ENCODE measurements around the gene RACGAP1.

The RACGAP1 gene

DNA sequence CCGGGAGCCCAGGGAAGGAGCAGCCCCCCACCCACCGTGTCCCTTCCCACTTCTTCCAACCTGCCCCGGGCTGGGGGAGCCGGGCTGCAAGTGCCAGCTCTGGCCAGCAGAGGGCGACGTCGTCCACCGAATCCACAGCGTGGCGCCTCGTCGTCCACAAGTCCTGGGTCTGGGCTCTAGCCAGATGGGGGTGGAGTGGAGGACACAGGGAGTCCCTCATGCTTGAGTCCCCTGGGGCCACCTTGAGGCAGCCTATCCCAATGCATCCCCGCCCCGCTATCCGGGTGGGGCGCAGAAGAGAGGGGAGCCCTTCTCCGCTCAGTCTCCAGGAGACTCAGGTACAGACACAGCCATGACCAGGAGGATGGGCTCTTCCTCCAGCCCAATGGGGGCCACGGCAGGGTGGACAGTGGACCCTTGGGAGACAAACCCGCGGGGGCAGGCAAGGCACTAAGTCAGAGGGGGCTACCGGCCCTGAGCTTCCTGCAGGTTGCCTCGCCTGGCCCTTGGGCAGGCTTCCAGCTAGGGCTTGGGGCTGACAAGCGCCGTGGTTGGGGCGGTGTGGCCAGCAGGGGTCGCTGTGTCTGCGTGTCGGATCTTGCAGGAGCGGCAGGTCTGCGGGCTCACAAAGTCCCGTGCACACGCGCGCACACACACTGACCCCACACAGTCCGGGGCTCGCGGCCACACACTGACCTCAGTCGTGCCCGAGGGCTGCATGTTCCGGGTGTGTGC lies 58.1 kb downstream of the RACGAP1 start:
- DNase-seq: peak; percentile 28 to 54

DNA sequence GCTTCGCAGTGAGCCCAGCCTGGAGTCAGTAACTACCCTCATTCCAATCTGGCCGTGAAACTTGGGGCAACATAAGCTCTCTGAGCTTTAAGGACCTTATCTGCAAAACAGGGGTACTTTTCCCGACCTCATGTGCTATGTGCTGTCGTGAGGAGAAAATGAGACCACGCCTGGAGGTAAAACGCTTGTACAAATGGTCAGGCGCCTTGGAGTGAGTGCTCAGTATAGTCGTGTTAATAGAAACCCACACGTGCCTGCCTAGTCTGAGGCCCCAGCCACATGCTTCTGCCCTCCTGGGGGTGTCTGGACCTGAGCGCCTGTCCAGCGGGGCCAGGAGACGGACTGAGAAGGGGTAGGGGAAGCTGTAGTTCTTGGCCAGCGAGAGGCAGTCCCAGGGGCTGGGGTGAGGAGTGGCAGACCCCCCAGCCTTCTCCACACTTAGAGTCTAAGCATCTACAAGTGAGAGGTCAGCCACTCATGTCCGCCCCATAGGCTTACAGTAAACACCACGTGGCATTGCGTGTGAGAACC lies 58.7 kb downstream of the RACGAP1 start:
- no peak for DNase-seq

DNA sequence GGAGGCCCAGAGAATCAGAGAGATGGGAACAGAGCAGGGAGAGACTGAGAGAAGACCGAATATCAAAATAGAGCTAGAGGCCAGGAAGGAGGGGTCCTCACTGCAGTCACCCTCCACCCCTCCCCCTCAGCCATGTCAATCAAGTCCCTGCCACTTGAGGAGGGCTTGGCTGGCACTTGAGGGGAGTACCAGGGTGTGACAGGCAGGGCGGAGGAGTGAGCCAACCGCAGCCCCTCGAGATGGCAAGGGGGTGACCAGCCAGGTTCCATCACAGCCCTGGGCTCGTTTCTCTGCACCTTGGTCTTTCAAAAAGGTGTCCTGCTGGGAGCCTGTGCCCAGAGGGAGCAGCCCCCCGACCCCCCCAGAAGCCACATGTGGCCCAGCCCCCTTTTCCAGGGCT lies 59.5 kb downstream of the RACGAP1 start:
- no peak for DNase-seq

DNA sequence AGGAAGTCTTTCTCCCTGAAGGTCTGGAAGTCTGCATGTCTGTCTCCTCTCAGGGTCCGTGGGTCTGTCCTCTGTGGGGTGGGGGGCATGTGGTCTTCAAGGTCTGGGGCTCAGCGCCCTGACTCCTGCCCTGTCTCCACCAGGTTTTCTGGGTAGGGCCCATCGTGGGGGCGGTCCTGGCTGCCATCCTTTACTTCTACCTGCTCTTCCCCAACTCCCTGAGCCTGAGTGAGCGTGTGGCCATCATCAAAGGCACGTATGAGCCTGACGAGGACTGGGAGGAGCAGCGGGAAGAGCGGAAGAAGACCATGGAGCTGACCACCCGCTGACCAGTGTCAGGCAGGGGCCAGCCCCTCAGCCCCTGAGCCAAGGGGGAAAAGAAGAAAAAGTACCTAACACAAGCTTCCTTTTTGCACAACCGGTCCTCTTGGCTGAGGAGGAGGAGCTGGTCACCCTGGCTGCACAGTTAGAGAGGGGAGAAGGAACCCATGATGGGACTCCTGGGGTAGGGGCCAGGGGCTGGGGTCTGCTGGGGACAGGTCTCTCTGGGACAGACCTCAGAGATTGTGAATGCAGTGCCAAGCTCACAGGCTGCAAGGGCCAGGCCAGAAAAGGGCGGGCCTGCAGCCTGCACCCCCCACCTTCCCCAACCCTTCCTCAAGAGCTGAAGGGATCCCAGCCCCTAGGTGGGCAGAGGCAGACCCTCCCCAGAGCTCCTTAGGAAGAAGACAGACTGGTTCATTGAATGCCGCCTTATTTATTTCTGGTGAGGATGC lies 60.3 kb downstream of the RACGAP1 start:
- no peak for DNase-seq

DNA sequence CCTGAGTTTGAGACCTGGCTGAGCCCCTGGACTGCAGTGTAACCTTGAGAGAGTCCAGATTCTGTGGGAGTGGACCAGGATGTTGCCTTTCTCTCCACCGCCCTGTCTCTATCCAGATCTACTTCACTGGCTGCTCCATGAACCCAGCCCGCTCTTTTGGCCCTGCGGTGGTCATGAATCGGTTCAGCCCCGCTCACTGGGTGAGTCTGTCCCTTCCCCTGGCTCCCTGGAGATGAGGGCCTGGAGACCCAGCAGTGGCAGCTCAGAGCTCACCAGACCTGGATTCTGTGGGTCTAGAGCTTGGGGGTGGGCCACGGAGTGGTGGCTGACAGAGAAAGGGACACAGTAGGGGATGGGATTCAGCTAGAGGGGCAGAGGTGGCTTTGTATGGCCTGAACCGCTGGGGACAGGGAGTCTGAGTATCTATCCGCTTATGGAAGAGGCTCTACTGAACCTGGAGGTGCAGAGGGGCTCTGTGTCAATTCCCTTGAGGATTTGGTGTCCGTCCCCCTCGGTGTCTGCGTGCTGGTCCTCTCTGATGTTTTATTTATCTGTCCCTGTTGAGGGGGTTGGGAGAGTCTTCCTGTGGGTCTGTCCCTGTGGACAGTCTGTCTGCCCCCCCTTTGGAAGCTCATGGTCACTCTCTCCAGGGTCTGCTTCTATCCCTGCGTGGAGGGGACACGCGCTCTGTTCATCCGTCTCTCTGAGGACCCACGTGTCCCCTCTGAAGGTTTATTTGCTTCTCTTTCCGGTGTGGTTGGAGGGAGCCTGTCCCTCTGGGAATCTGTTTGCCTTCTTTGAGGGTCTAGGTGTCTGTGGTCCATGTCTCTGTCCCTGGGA lies 61.1 kb downstream of the RACGAP1 start:
- DNase-seq: no peak

DNA sequence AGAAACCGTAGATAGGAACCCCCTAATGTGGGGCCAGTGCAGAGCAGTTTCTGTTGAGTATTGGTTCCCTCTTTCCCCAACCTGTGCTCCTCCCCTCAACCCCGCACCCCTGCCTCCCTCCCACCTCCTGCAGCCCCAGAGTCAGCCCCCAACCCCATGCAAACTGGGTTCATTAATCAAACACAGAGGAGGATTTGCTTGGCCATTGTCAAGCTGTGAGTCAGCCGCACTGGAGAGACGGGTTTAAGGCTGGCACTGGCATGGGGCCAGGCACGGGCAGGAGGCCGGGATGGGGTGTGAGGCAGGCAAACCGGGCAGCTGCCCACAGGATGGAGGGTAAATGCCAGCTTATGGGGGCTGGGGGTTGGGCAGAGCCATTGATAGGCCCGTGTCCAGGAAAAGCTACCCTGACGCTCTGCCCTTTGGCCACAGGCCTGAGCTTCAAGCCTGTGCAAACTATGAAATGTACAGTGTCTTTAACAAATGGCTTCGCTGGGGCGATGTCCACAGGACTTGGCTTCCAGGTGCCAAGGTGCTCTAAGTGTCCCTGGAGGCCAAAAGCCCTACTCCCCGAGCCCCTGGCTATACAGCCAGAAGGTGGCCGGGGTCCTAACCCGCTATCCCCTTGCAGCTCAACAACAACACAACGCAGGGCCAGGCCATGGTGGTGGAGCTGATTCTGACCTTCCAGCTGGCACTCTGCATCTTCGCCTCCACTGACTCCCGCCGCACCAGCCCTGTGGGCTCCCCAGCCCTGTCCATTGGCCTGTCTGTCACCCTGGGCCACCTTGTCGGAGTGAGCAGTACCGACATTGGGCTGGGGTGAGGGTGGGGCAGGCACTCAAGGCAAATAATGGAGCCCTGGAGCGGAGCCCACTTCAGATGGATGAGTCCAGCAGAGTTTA lies 62.2 kb downstream of the RACGAP1 start:
- no peak for DNase-seq

DNA sequence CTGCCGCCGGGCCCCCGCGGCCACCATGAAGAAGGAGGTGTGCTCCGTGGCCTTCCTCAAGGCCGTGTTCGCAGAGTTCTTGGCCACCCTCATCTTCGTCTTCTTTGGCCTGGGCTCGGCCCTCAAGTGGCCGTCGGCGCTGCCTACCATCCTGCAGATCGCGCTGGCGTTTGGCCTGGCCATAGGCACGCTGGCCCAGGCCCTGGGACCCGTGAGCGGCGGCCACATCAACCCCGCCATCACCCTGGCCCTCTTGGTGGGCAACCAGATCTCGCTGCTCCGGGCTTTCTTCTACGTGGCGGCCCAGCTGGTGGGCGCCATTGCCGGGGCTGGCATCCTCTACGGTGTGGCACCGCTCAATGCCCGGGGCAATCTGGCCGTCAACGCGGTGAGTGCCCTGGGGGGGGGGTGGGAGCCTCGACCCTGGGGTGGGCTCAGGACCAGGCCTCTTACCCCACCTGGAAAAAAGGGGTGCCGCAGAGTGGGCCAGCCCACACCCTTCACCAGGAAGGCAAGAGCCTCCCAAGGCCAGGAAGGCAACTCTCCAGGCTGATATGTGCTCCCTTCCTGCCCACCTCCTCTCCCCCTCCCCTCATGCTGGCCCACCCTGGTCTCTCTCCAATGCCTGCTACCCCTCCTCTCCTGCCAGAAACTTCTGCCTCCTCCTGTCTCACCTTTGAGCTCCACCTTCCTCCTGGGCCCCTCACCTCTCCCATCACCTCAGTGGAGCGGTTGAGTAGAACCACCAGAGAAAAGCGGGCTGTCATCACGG lies 63.1 kb downstream of the RACGAP1 start:
- DNase-seq: no peak

DNA sequence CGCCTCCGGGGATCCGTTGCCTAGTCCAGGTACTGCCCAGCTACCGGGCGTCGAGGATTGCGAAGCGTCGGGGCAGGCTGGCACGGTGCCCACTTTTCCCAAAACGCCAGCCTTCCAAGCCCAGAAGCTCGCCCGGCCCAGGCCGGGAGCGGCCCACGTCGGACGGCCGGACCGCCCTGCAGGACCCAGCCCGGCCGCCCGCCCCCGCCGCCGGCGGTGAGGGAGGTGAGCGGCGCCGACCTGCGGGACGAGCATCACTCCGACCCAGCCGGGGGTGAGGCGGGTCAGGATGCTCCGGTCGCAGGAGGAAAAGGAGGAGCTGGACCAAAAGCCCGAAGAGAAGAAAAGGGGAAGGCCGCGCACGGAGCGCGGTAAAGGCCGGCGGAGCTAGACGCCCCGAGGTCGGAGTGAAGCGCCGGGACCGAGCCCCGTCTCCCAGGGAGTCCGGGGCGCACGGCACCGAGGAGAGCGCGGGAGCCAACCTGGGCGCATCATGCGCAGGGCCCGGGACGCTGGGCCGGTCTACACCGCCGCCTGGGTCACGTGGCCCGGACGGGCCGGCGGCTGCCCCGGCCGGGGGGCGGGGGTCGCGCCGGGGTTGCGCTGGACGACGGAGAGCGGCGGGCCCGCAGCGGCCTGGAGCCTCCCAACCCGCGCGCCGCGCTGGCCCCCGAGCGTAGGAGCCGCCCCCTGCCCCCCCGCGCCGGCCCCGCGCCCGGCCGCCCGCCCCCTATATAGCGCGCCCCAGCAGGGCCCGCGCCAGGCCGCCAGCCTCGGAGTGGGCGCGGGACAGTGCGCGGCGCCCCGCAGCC lies 64.0 kb downstream of the RACGAP1 start, which contains the start of gene AQP5:
TSS of gene AQP5 (plus strand) at position 762 of the 812 bp plus-strand sequence. CDS start 146 bp downstream, outside the sequence.
- no peak for DNase-seq

DNA sequence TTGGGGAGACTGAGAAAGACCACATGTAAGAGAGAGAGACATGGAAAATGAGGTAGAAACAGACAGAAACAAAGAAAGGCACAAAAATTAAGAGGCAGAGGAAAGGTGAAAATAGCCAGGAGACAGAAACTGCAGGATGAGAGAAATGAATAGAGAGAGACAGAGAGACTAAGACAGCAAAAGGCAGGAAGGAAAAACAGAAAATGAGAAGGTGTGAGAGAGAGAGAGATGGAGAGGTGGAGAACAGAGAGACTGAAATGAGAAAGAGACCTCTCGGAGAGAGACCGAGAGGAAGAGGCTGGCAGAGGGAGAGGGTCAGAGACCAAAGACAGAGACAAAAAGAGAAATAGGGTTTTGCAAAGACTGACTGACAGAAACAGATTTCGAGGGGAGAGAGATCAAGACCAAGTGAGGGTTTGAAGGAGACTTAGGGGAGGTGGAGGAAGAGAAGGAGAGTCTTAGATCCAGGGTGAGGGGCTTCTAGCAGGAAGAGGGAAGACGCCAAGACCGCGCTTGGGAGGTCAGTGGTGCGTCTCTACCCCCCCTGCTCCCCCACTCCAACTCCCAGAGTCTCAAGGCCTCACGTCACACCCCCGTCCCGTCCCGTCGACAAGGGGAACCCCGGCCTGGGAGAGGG lies 64.7 kb downstream of the RACGAP1 start:
- no peak for DNase-seq

DNA sequence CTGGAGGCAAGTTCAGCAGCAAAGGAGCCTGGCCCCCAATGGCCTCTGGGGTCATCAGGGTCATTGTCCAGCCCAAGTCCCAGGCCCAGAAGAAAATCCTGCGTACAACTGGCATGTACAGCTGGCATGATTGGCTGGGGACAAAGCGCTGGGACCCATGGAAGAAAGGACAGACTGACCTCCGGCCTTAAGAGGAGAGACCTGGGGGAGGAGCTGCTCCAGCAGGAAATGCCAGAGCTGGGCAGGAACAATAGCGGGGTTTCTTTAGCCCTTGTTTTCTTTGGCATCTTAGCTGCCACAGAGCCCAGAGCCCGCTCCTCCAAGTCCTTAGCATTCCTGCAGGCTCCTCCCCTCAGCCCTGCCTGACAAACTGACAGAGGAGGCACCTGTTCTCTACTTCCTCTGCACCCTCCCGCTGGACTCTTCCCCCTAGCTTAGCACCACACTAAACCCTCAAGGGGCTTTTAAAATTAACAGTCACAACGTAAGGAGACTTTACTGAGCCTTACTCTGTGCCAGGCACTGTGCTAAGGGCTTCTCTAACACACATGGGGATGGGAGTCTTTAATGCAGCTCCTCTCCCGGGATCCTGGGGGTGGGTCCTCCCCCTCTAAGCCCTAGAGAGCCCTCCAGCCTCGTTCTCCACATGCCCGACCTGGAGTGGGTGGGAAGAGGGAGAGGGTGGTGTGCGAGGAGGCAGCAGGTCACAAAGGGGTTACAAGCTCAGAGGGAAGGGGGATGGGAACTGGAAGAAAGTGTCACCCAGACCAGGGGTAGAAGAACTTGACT lies 65.4 kb downstream of the RACGAP1 start:
- DNase-seq: peak in 1 of 2 experiments; percentile 71

DNA sequence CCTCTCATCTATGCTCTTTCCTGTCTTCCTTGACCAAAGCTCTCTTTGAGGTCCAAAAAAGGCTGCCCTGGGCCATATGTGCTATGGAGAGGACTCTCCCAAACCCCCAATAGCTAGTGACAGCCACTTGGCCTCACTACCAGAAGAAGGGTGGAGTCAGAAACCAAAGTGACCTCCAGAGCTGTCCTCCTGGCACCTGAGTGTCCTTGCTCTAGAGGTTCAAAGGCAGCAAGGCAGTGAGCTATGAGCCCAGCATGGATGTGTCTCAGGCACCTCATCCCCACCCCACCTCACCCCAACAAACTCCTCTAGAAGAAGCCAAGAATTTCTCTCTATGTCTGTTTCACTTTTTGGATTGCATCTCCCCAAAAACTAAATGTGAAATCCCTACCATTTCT lies 67.7 kb downstream of the RACGAP1 start:
- DNase-seq: no peak

DNA sequence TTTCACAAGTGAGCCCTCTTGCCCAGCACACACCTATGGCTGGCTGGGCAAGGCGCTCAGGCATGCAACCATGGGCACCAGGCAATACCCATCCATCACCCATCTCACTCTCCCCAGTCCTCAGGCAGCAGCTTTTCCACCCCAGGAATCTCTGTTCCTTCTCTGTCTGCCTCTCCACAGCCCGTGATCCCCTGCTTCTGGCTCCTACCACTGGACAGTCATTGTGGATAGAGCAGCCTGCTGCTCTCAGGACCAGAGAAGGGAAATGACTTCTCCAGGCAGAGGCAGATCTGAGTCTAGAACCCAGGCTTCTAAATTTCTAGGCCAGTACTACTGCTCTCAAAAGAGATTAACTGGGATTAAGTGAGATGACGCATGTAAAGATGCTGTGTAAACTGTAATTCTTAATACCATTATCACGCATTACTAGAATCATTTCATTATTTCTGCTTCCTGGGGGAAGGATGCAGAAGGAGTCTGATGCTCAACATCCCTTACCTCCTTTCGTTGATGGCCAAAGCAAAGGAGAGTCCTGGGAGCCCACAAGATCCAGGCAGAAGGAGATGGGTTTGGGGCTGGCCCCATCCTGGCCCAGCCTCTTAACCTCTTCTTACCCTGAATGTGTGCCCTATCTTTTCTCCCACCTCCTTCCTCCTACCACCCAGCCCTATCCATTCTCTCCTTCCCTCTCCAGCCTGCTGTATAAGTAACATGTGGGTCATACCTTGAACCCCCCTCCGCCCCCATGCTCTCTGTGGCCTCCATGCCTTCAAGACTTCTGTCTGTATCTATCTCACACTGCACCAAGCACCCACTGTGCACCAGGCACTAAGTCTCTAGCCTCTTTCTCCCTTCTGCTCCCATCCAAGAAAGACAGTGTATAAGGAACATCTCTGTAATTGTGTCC lies 68.4 kb downstream of the RACGAP1 start:
- no peak for DNase-seq

DNA sequence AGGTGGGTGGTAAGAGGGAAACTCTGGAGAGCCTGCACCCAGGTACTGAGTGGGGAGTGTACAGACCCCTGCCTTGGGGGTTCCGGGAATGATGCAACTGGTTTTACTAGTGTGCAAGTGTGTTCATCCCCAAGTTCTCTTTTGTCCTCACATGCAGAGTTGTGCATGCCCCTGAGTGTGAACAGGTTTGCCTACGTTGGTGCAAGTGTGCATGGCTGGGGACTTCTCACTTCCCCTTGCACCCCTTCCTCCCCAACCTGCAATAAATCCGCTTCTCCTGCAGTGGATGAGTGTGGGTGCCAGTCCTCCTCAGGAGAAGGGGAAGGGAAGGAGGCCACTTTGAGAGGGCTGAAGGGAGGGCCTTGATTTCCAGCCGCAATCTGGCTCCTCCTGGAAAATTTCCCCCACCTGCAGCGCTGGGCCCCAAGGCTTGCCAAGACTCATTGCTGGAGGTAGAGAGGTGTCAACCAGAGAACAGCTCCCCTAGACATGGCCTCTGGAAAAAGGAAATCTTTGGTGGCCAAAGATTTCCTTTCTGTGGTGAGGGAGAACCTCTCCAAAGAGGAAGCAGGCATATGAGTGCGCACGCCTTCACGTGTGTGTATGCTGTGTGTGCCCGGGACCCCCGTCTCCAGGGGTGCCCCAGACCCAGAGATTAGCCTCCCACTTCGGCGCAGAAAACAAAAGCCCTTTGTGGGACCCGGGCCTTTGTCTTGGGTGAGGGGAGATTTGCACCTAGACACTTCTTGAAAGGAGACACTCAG lies 69.2 kb downstream of the RACGAP1 start:
- no peak for DNase-seq

DNA sequence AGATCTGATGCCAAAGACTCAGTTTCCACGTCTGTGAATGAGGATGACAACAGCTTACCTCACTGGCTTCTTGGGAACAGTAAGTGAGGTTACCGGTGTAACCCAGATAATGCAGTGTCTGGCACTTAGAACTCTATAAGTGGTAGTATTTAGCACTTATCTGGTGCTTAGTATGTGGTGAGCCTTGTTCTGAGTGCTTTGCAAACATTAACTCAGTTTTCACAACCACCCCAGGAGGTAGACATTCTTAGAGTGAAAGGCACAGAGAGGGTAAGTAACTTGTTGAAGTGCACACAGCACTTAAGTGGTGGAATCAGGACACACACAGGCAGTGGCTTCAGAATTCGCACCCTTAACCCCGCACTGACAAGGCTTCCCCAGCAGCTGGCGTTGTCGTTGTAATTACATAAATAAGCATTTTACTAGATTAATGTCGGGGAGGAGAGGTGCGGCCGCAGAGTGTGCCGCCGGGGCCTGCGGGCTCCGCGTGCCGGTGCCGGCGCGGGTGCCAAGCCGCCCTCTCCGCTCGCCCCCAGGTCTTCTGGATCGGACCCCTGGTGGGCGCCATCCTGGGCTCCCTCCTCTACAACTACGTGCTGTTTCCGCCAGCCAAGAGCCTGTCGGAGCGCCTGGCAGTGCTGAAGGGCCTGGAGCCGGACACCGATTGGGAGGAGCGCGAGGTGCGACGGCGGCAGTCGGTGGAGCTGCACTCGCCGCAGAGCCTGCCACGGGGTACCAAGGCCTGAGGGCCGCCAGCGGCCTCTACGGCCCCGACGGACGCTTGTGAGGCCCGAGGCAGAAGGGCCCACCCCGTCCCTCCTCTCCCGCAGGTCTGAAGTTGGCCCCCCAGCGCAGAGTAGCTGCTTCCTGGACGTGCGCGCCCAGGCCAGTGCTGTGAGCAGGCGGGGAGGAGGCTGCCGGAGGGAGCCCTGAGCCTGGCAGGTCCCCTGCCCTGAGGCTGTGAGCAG lies 70.1 kb downstream of the RACGAP1 start:
- no peak for DNase-seq

DNA sequence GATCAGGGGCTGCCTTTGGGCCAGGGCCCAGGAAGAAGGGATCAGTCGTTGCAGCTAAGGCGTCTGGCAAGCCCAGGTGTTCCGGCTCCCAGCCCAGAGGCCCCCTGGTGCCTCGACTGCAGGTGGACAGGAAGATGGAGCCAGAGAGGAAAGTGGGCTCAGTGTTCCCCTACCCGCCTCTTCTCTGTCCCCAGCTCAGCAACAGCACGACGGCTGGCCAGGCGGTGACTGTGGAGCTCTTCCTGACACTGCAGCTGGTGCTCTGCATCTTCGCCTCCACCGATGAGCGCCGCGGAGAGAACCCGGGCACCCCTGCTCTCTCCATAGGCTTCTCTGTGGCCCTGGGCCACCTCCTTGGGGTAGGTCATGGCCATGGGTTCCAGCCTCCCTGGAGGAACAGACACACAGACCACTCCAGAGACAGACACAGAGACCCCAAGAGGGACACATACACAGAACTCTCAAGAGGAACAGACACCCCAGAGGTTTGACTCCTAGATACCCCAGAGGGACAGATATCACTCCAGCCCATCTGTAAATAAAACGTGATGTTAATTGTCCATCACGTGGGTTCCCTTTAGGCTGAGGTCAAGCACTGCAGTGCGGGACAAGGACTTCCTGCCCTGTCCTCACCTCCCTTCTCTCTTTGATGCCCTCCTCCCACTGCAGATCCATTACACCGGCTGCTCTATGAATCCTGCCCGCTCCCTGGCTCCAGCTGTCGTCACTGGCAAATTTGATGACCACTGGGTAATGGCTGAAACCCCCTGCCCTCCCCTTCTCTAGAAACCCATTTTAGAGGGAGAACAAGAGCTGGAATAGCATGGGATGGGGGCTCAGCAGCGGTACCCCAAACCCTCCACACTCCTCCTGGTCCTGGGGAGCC lies 71.1 kb downstream of the RACGAP1 start:
- no peak for DNase-seq
